ENCODE measurements around the gene AFG3L2.

The AFG3L2 gene

GRCh38 chr18:12306752-12307700, 70.0 kb downstream of the AFG3L2 start:
- Histone ChIP-seq H3K36me3 (ENCODE audit: control insufficient read depth in 2 of 2, insufficient read depth in 2 of 2, low read length in 2 of 2) (no peaks in the 10 kb centered on the region), H3K27me3 (ENCODE audit: control insufficient read depth in 2 of 2, insufficient read depth in 2 of 2, low read length in 2 of 2) (peaks cover 16 to 23% of the 10 kb centered on the region in 2 donors), H3K4me3 (ENCODE audit: low read length in 2 of 2) (peak overlapping the region; percentile 50 to 64), H3K4me1 (ENCODE audit: control insufficient read depth in 2 of 2, insufficient read depth in 2 of 2, low read length in 2 of 2) (peaks cover 2 to 8% of the 10 kb centered on the region in 2 donors), H3K9me3 (ENCODE audit: control insufficient read depth in 2 of 2, low read length in 2 of 2) (no peaks in the 10 kb centered on the region), H3K9ac (ENCODE audit: low read depth in 1 of 2, low read length in 2 of 2) (peak overlapping the region in 1 of 2 donors; percentile 60), H3K27ac (ENCODE audit: low read depth in 2 of 2, low read length in 2 of 2) (peak overlapping the region; percentile 83)

- no peaks in the 10 kb centered on the region for H3K36me3 ChIP-seq (ENCODE audit: control insufficient read depth in 2 of 2, insufficient read depth in 2 of 2, low read length in 2 of 2)
- H3K4me1 ChIP-seq (ENCODE audit: control insufficient read depth in 2 of 2, insufficient read depth in 2 of 2, low read length in 2 of 2) = peaks cover 2 to 8% of the 10 kb centered on the region in 2 donors
- peak overlapping the region in 1 of 2 donors; percentile 83 for H3K27ac ChIP-seq (ENCODE audit: low read depth in 2 of 2, low read length in 2 of 2)
- no peak overlapping the region for H3K4me3 ChIP-seq (ENCODE audit: low read length in 2 of 2)
- no peaks in the 10 kb centered on the region for H3K9me3 ChIP-seq (ENCODE audit: control insufficient read depth in 2 of 2, low read length in 2 of 2)
- peaks cover 16 to 23% of the 10 kb centered on the region in 2 donors for H3K27me3 ChIP-seq (ENCODE audit: control insufficient read depth in 2 of 2, insufficient read depth in 2 of 2, low read length in 2 of 2)
- H3K9ac ChIP-seq (ENCODE audit: low read depth in 1 of 2, low read length in 2 of 2) = no peak overlapping the region
Observed at GRCh38 chr18:12305930-12306629, 70.9 kb downstream of the AFG3L2 start.

DNA sequence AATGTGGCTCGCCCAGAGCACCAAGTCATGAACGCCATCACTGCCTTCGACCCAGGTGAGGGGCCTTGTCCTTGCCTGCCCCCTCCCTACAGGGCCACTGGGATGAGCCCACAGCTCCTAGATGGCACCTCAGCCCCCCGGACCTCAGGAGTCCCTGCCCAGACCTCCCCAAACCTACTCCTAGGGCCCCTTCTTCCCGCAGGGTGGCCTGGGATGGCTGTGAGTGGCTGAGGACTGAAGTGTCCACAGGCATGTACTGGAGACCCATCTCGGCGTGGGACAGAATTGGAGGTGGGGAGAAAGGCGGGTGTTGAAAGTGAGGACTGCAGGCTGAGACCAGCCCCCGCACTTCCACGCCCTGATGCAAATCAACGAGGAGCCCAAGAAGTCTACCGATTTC, 71.8 kb downstream of the AFG3L2 start:
- Histone ChIP-seq H3K27ac (ENCODE audit: low read depth in 2 of 2, low read length in 2 of 2) (no peak overlapping the region), H3K9ac (ENCODE audit: low read depth in 1 of 2, low read length in 2 of 2) (no peak overlapping the region), H3K36me3 (ENCODE audit: control insufficient read depth in 2 of 2, insufficient read depth in 2 of 2, low read length in 2 of 2) (no peaks in the 10 kb centered on the region), H3K27me3 (ENCODE audit: control insufficient read depth in 2 of 2, insufficient read depth in 2 of 2, low read length in 2 of 2) (peaks cover 16 to 23% of the 10 kb centered on the region in 2 donors), H3K4me3 (ENCODE audit: low read length in 2 of 2) (no peak overlapping the region), H3K9me3 (ENCODE audit: control insufficient read depth in 2 of 2, low read length in 2 of 2) (no peaks in the 10 kb centered on the region), H3K4me1 (ENCODE audit: control insufficient read depth in 2 of 2, insufficient read depth in 2 of 2, low read length in 2 of 2) (peaks cover 2 to 8% of the 10 kb centered on the region in 2 donors)

DNA sequence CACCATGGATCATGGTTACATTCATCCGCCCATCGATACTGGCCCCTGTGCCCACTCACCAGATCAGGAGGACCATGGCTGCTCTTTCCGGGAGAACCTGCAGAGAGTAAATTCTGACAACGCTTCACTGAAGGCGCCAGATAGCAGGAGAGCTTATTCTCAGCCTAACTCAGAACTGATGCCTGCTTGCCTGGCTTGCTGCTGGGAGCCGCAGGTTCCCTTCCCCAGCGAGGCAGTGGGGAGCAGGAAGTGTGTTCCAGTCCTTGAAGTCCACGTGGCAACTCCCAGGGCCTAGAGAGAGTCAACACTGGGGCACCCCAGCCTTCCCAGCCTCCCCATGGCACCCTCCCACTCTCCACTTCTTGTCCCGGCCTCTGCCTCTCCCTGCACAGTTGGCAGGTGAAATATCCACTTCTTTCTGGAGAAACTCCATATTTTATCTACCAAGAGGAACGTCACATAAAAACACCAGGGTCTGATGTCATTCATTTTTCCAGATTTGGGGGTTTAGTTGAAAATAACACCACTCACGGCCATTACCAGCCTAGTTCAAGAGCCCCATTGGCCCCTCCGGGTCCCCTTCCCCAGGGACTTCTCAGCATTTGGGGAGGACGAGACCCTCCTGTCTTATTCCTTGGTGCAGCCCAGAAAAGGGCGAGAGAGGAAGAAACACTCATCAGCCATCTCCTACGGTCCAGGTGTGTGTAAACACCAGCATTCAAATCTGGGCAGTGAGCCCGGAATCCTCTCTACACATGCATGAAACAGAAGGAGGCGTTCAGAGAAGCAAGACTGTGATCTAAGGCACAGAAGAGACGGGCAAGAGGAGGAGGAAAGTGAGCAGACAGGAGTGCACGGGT, 72.4 kb downstream of the AFG3L2 start:
- Histone ChIP-seq H3K4me1 (ENCODE audit: control insufficient read depth in 2 of 2, insufficient read depth in 2 of 2, low read length in 2 of 2) (peaks cover 2 to 5% of the 10 kb centered on the region in 2 donors), H3K9me3 (ENCODE audit: control insufficient read depth in 2 of 2, low read length in 2 of 2) (no peaks in the 10 kb centered on the region), H3K36me3 (ENCODE audit: control insufficient read depth in 2 of 2, insufficient read depth in 2 of 2, low read length in 2 of 2) (no peaks in the 10 kb centered on the region), H3K4me3 (ENCODE audit: low read length in 2 of 2) (no peak overlapping the region), H3K27me3 (ENCODE audit: control insufficient read depth in 2 of 2, insufficient read depth in 2 of 2, low read length in 2 of 2) (peaks cover 13 to 20% of the 10 kb centered on the region in 2 donors), H3K27ac (ENCODE audit: low read depth in 2 of 2, low read length in 2 of 2) (no peak overlapping the region), H3K9ac (ENCODE audit: low read depth in 1 of 2, low read length in 2 of 2) (no peak overlapping the region)

GRCh38 chr18:12302391-12303147, 74.5 kb downstream of the AFG3L2 start:
- Histone ChIP-seq H3K9me3 (ENCODE audit: control insufficient read depth in 2 of 2, low read length in 2 of 2) (peaks cover 0 to 3% of the 10 kb centered on the region in 2 donors), H3K27ac (ENCODE audit: low read depth in 2 of 2, low read length in 2 of 2) (no peak overlapping the region), H3K4me1 (ENCODE audit: control insufficient read depth in 2 of 2, insufficient read depth in 2 of 2, low read length in 2 of 2) (peaks cover 2 to 3% of the 10 kb centered on the region in 2 donors), H3K9ac (ENCODE audit: low read depth in 1 of 2, low read length in 2 of 2) (no peak overlapping the region), H3K27me3 (ENCODE audit: control insufficient read depth in 2 of 2, insufficient read depth in 2 of 2, low read length in 2 of 2) (peaks cover 12 to 18% of the 10 kb centered on the region in 2 donors), H3K4me3 (ENCODE audit: low read length in 2 of 2) (no peak overlapping the region), H3K36me3 (ENCODE audit: control insufficient read depth in 2 of 2, insufficient read depth in 2 of 2, low read length in 2 of 2) (no peaks in the 10 kb centered on the region)

DNA sequence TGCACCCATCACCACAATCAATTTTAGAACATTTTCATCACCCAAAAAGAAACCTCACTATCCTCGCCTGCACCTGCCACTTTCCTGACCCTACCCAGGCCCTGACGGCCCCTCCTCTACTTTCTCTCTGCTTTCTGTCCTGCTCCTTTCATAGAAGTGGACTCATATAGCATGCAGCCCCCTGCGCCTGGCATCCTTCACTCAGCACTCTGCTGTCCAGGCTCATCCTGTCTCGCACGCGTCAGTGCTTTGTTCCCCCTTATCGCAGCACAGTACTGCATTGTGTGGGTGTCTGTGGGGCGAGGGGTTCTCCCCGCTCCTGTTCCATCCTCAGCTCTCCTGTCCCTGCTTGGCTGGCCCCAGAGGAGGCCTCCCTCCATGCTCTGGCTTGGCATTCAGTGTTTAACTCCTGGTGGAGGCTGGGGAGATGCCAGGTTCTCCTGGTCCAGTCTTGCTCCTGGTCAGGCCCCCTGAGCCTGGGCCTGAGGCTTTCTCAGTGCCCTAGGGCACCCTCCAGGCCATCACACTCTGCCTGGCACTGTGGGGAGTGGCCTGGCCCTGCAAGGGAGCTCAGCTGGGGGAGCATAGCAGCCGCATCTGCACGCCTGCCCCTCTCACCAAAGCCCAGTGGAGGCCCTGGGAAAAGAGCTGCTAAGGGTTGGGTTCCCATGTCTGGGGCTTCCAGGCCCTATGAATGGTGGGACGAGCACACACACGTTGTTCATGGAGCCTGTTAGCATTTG, 75.6 kb downstream of the AFG3L2 start:
- H3K9me3 ChIP-seq (ENCODE audit: control insufficient read depth in 2 of 2, low read length in 2 of 2) = peaks cover 0 to 3% of the 10 kb centered on the region in 2 donors
- no peak overlapping the region for H3K9ac ChIP-seq (ENCODE audit: low read depth in 1 of 2, low read length in 2 of 2)
- no peak overlapping the region for H3K4me3 ChIP-seq (ENCODE audit: low read length in 2 of 2)
- H3K36me3 ChIP-seq (ENCODE audit: control insufficient read depth in 2 of 2, insufficient read depth in 2 of 2, low read length in 2 of 2) = no peaks in the 10 kb centered on the region
- H3K4me1 ChIP-seq (ENCODE audit: control insufficient read depth in 2 of 2, insufficient read depth in 2 of 2, low read length in 2 of 2) = no peaks in the 10 kb centered on the region
- peaks cover 9 to 13% of the 10 kb centered on the region in 2 donors for H3K27me3 ChIP-seq (ENCODE audit: control insufficient read depth in 2 of 2, insufficient read depth in 2 of 2, low read length in 2 of 2)
- no peak overlapping the region for H3K27ac ChIP-seq (ENCODE audit: low read depth in 2 of 2, low read length in 2 of 2)

- Histone ChIP-seq H3K9ac (ENCODE audit: low read depth in 1 of 2, low read length in 2 of 2) (no peak overlapping the region), H3K27me3 (ENCODE audit: control insufficient read depth in 2 of 2, insufficient read depth in 2 of 2, low read length in 2 of 2) (peaks cover under 1 to 2% of the 10 kb centered on the region in 2 donors), H3K9me3 (ENCODE audit: control insufficient read depth in 2 of 2, low read length in 2 of 2) (peaks cover 0 to 3% of the 10 kb centered on the region in 2 donors), H3K4me3 (ENCODE audit: low read length in 2 of 2) (no peak overlapping the region), H3K27ac (ENCODE audit: low read depth in 2 of 2, low read length in 2 of 2) (no peak overlapping the region), H3K4me1 (ENCODE audit: control insufficient read depth in 2 of 2, insufficient read depth in 2 of 2, low read length in 2 of 2) (no peaks in the 10 kb centered on the region), H3K36me3 (ENCODE audit: control insufficient read depth in 2 of 2, insufficient read depth in 2 of 2, low read length in 2 of 2) (no peaks in the 10 kb centered on the region)
Observed at GRCh38 chr18:12299862-12300261, 77.2 kb downstream of the AFG3L2 start.

DNA sequence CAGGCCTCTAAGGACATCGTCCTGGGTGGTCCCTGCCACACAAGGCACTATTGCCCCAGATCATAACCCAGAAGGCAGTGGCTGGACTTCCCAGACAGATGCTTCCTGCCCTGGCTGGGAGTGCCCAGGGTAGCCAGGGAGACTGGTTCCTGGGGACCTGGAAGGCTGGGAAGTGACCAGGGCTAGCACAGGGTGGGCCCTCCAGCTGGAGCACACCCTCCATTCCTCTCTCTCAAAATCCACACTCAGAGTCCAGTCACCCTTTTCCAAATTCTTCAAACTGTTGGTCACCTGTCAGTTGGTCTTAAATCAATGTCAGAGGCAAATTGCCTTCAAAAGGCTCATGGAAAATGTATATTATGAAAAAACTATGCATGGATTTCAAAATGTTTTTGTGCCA, 80.6 kb downstream of the AFG3L2 start:
- H3K27ac ChIP-seq (ENCODE audit: low read depth in 2 of 2, low read length in 2 of 2) = no peak overlapping the region
- peaks cover 0 to 2% of the 10 kb centered on the region in 2 donors for H3K27me3 ChIP-seq (ENCODE audit: control insufficient read depth in 2 of 2, insufficient read depth in 2 of 2, low read length in 2 of 2)
- H3K4me1 ChIP-seq (ENCODE audit: control insufficient read depth in 2 of 2, insufficient read depth in 2 of 2, low read length in 2 of 2) = no peaks in the 10 kb centered on the region
- no peak overlapping the region for H3K9ac ChIP-seq (ENCODE audit: low read depth in 1 of 2, low read length in 2 of 2)
- H3K4me3 ChIP-seq (ENCODE audit: low read length in 2 of 2) = no peak overlapping the region
- no peaks in the 10 kb centered on the region for H3K36me3 ChIP-seq (ENCODE audit: control insufficient read depth in 2 of 2, insufficient read depth in 2 of 2, low read length in 2 of 2)
- peaks cover 0 to 3% of the 10 kb centered on the region in 2 donors for H3K9me3 ChIP-seq (ENCODE audit: control insufficient read depth in 2 of 2, low read length in 2 of 2)

- Histone ChIP-seq H3K9ac (ENCODE audit: low read depth in 1 of 2, low read length in 2 of 2) (no peak overlapping the region), H3K27ac (ENCODE audit: low read depth in 2 of 2, low read length in 2 of 2) (no peak overlapping the region), H3K9me3 (ENCODE audit: control insufficient read depth in 2 of 2, low read length in 2 of 2) (peaks cover 0 to 3% of the 10 kb centered on the region in 2 donors), H3K36me3 (ENCODE audit: control insufficient read depth in 2 of 2, insufficient read depth in 2 of 2, low read length in 2 of 2) (no peaks in the 10 kb centered on the region), H3K4me1 (ENCODE audit: control insufficient read depth in 2 of 2, insufficient read depth in 2 of 2, low read length in 2 of 2) (no peaks in the 10 kb centered on the region), H3K27me3 (ENCODE audit: control insufficient read depth in 2 of 2, insufficient read depth in 2 of 2, low read length in 2 of 2) (peaks cover 0 to 2% of the 10 kb centered on the region in 2 donors), H3K4me3 (ENCODE audit: low read length in 2 of 2) (no peak overlapping the region)
Observed at GRCh38 chr18:12296087-12296403, 81.0 kb downstream of the AFG3L2 start.
